ENCODE results near the gene PRKD1.

The PRKD1 gene

DNA sequence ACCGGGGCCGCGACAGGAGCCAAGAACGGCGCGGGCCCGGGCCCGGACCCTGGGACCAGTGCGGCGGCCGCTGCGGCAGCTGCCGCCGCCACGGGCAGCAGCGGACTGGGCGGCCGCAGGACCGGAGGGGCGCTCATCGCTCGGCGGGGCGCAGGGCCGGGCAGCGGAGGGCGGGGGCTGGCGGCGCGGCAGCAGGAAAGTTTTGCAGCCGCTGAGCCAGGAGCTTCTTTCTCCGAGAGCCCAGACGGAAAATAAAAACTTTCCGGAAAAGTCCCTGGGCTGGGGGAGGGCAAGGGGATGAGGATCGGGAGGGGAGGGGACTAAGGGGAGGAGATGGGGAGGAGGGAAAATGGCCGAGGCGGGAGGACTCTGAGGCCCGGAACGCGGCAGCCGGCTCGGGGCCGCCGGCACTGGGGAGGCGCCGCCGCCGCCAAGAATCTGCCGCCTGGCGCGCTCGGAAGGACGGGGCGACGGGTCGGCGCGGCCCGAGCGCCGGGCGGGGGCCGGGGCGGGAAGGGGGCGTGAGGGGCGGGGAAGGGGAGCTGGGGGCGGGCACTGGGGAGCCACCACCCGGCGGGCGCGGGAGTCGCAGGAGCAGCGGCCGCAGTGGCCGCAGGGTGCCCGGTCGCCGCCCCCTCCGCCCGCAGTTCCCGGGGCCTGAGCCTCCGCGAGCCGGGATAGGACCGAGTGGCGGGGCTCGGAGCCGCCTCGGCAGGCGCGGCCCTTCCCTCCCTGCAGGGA lies at the start of gene PRKD1:
Gene PRKD1 (minus strand): TSS at position 472 of the 741 bp plus-strand sequence.
- peaks cover 21% of the 10 kb centered on the region for H3K27me3 ChIP-seq (ENCODE audit: control insufficient read depth, insufficient read depth, low read length)
- H3K36me3 ChIP-seq (ENCODE audit: control insufficient read depth, insufficient read depth, low read length): no peaks in the 10 kb centered on the region
- peak within 1 kb of the TSS; percentile 3 for H3K4me3 ChIP-seq (ENCODE audit: low read length)
- H3K9ac ChIP-seq (ENCODE audit: low read length): peak within 1 kb of the TSS; percentile 35
- H3K4me1 ChIP-seq (ENCODE audit: control insufficient read depth, insufficient read depth, low read length): peaks cover 4% of the 10 kb centered on the region
- H3K9me3 ChIP-seq (ENCODE audit: control insufficient read depth, low read length): no peaks in the 10 kb centered on the region

DNA sequence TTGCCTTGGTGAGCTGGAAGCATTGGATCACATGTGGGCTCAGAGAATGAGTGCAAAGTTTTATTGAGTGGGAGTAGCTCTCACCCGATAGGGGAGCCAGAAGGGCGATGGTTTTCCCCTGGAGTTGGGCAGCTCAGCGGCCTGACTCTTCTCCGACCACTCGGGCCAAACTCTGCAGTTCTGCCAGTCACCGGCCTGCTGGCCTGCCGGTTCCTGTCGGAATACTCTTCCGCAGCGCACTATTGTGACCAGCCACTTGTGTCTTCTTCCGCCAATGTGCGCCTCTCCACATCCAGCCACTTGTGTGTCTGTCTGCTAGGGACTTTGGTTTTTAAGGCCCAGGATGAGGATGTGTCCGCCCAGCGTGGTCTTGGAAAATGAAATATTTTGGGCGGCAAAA lies 43.5 kb upstream of the PRKD1 start:
- no peak overlapping the region for H3K9ac ChIP-seq (ENCODE audit: low read length)
- H3K4me1 ChIP-seq (ENCODE audit: control insufficient read depth, insufficient read depth, low read length): no peaks in the 10 kb centered on the region
- no peaks in the 10 kb centered on the region for H3K27me3 ChIP-seq (ENCODE audit: control insufficient read depth, insufficient read depth, low read length)
- no peak overlapping the region for H3K4me3 ChIP-seq (ENCODE audit: low read length)
- H3K9me3 ChIP-seq (ENCODE audit: control insufficient read depth, low read length): no peaks in the 10 kb centered on the region
- no peaks in the 10 kb centered on the region for H3K36me3 ChIP-seq (ENCODE audit: control insufficient read depth, insufficient read depth, low read length)

- Histone ChIP-seq H3K4me3 (ENCODE audit: low read length) (no peak overlapping the region), H3K36me3 (ENCODE audit: control insufficient read depth, insufficient read depth, low read length) (no peaks in the 10 kb centered on the region), H3K4me1 (ENCODE audit: control insufficient read depth, insufficient read depth, low read length) (no peaks in the 10 kb centered on the region), H3K27me3 (ENCODE audit: control insufficient read depth, insufficient read depth, low read length) (no peaks in the 10 kb centered on the region), H3K9ac (ENCODE audit: low read length) (no peak overlapping the region), H3K9me3 (ENCODE audit: control insufficient read depth, low read length) (no peaks in the 10 kb centered on the region)
These were observed 27.4 kb upstream of the PRKD1 start for GRCh38 chr14:29955087-29955486.

- H3K36me3 ChIP-seq (ENCODE audit: control insufficient read depth, insufficient read depth, low read length): no peaks in the 10 kb centered on the region
These were observed 25.9 kb upstream of the PRKD1 start for GRCh38 chr14:29953501-29953900.

GRCh38 chr14:29944091-29944490 lies 16.4 kb upstream of the PRKD1 start:
- no peaks in the 10 kb centered on the region for H3K27me3 ChIP-seq (ENCODE audit: control insufficient read depth, insufficient read depth, low read length)
- no peak overlapping the region for H3K4me3 ChIP-seq (ENCODE audit: low read length)
- no peaks in the 10 kb centered on the region for H3K9me3 ChIP-seq (ENCODE audit: control insufficient read depth, low read length)
- H3K4me1 ChIP-seq (ENCODE audit: control insufficient read depth, insufficient read depth, low read length): no peaks in the 10 kb centered on the region
- no peaks in the 10 kb centered on the region for H3K36me3 ChIP-seq (ENCODE audit: control insufficient read depth, insufficient read depth, low read length)
- no peak overlapping the region for H3K9ac ChIP-seq (ENCODE audit: low read length)

More at GRCh38 chr14:29953501-29953900, 25.9 kb upstream of the PRKD1 start:
- H3K4me3 ChIP-seq (ENCODE audit: low read length): no peak overlapping the region
- H3K9ac ChIP-seq (ENCODE audit: low read length): no peak overlapping the region
- H3K27me3 ChIP-seq (ENCODE audit: control insufficient read depth, insufficient read depth, low read length): no peaks in the 10 kb centered on the region
- no peaks in the 10 kb centered on the region for H3K9me3 ChIP-seq (ENCODE audit: control insufficient read depth, low read length)
- H3K4me1 ChIP-seq (ENCODE audit: control insufficient read depth, insufficient read depth, low read length): no peaks in the 10 kb centered on the region

DNA sequence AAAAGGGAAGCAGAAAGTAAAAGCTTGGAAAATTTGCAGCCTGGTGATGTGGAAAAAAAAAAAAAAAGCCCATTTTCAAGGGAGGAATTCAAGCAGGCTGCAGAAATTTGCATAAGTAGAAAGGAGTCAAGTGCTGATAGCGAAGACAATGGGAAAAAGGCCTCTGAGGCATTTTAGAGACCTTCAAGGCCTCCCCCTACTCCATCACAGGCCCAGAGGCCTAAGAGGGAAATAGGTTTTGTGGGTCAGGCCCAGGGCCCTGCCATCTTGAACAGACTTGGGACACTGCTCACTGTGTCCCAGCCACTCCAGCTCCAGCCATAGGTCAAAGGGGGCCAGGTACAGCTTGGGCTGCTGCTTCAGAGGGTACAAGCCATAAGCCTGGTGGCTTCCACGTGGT lies 13.8 kb upstream of the PRKD1 start:
- no peak overlapping the region for H3K4me3 ChIP-seq (ENCODE audit: low read length)
- H3K27me3 ChIP-seq (ENCODE audit: control insufficient read depth, insufficient read depth, low read length): no peaks in the 10 kb centered on the region
- H3K36me3 ChIP-seq (ENCODE audit: control insufficient read depth, insufficient read depth, low read length): no peaks in the 10 kb centered on the region

DNA sequence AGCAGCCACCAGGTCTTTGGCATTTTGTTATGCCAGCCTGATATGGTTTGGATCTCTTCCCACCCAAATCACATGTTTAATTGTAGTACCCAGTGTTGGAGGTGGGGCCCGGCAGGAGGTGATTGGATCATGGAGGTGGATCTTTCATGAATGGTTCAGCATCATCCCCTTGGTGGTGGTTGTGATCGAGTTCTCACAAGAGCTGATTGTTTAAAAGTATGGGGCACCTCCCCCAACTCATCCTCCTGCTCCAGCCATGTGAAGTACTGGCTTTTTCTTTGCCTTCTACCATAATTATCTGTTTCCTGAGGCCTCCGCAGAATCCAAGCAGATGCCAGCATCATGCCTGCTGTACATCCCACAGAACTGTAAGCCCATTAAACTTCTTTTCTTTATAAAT lies 12.8 kb upstream of the PRKD1 start:
- Histone ChIP-seq H3K9me3 (ENCODE audit: control insufficient read depth, low read length) (no peaks in the 10 kb centered on the region), H3K9ac (ENCODE audit: low read length) (no peak overlapping the region), H3K4me3 (ENCODE audit: low read length) (no peak overlapping the region), H3K4me1 (ENCODE audit: control insufficient read depth, insufficient read depth, low read length) (no peaks in the 10 kb centered on the region), H3K27me3 (ENCODE audit: control insufficient read depth, insufficient read depth, low read length) (no peaks in the 10 kb centered on the region), H3K36me3 (ENCODE audit: control insufficient read depth, insufficient read depth, low read length) (no peaks in the 10 kb centered on the region)

More for the DNA sequence above, 13.8 kb upstream of the PRKD1 start:
- Histone ChIP-seq H3K9me3 (ENCODE audit: control insufficient read depth, low read length) (no peaks in the 10 kb centered on the region), H3K4me1 (ENCODE audit: control insufficient read depth, insufficient read depth, low read length) (no peaks in the 10 kb centered on the region), H3K9ac (ENCODE audit: low read length) (no peak overlapping the region)

GRCh38 chr14:29937116-29937515 lies 9.5 kb upstream of the PRKD1 start:
- no peaks in the 10 kb centered on the region for H3K27me3 ChIP-seq (ENCODE audit: control insufficient read depth, insufficient read depth, low read length)
- H3K9ac ChIP-seq (ENCODE audit: low read length): no peak overlapping the region
- no peak overlapping the region for H3K4me3 ChIP-seq (ENCODE audit: low read length)
- H3K9me3 ChIP-seq (ENCODE audit: control insufficient read depth, low read length): no peaks in the 10 kb centered on the region
- no peaks in the 10 kb centered on the region for H3K36me3 ChIP-seq (ENCODE audit: control insufficient read depth, insufficient read depth, low read length)
- H3K4me1 ChIP-seq (ENCODE audit: control insufficient read depth, insufficient read depth, low read length): no peaks in the 10 kb centered on the region

DNA sequence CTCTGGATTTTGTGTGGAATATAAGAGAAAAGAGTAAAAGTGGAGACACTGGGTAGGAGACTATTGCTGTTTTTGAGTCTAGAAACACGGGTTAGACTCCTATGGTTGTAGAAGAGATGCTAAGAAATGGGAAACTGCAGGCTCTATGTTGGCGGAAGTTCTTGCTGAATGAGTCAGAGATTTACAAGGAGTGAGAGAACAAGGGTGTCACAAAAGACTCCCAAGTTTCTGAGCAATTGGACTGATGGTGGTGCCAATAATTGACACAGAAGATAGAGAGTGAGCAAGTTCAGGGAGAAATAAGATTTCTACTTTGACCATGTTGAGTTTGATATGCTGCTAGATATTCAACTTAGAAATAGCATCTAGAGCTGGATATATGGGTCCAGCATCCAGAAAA lies 2.6 kb upstream of the PRKD1 start:
- no peaks in the 10 kb centered on the region for H3K9me3 ChIP-seq (ENCODE audit: control insufficient read depth, low read length)
- no peak overlapping the region for H3K9ac ChIP-seq (ENCODE audit: low read length)
- H3K36me3 ChIP-seq (ENCODE audit: control insufficient read depth, insufficient read depth, low read length): no peaks in the 10 kb centered on the region
- peaks cover 4% of the 10 kb centered on the region for H3K4me1 ChIP-seq (ENCODE audit: control insufficient read depth, insufficient read depth, low read length)
- H3K27me3 ChIP-seq (ENCODE audit: control insufficient read depth, insufficient read depth, low read length): peaks cover 21% of the 10 kb centered on the region
- H3K4me3 ChIP-seq (ENCODE audit: low read length): no peak overlapping the region

GRCh38 chr14:29928117-29928640 lies 532 bp upstream of the PRKD1 start:
- Histone ChIP-seq H3K9ac (ENCODE audit: low read length) (no peak overlapping the region), H3K4me3 (ENCODE audit: low read length) (no peak overlapping the region), H3K27me3 (ENCODE audit: control insufficient read depth, insufficient read depth, low read length) (peaks cover 21% of the 10 kb centered on the region), H3K4me1 (ENCODE audit: control insufficient read depth, insufficient read depth, low read length) (peaks cover 4% of the 10 kb centered on the region), H3K36me3 (ENCODE audit: control insufficient read depth, insufficient read depth, low read length) (no peaks in the 10 kb centered on the region), H3K9me3 (ENCODE audit: control insufficient read depth, low read length) (no peaks in the 10 kb centered on the region)

DNA sequence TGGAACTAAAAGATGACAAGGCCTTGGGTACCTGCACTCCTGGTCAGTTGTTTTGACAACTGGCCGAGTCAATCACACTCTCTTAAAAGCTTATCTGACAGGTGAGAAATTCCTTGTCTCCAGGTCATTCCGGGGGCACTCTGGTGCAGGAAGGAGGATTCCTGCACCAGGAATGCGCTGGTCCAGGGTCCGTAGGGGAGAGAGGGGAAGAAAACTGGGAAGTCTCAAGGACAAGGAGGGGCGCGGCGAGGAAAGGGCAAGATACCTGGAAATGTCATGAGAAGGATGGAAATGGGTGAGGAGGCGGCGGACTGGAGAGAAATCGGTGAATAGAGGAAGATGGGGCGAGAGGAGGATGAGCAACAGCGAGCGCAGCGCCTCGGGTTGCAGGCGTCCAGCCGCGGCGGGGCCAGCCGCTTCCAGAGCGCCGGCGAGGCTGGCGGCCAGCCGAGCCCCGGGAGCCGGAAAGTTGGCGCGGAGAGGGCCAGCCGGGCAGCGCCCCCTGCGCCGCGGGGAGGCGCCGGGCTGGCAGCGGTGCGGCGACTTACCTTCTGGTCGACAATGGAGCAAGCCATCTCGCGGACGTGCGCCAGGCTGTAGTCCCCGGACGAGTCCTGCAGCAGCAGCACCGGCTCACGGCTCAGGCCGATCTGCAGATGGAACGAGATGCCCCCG lies 809 bp downstream of the PRKD1 start:
- no peaks in the 10 kb centered on the region for H3K36me3 ChIP-seq (ENCODE audit: control insufficient read depth, insufficient read depth, low read length)
- peaks cover 21% of the 10 kb centered on the region for H3K27me3 ChIP-seq (ENCODE audit: control insufficient read depth, insufficient read depth, low read length)
- H3K4me1 ChIP-seq (ENCODE audit: control insufficient read depth, insufficient read depth, low read length): peaks cover 4% of the 10 kb centered on the region
- H3K9me3 ChIP-seq (ENCODE audit: control insufficient read depth, low read length): no peaks in the 10 kb centered on the region
- H3K4me3 ChIP-seq (ENCODE audit: low read length): peak overlapping the region; percentile 3
- H3K9ac ChIP-seq (ENCODE audit: low read length): peak overlapping the region; percentile 35

- Histone ChIP-seq H3K4me1 (ENCODE audit: control insufficient read depth, insufficient read depth, low read length) (peaks cover 4% of the 10 kb centered on the region), H3K36me3 (ENCODE audit: control insufficient read depth, insufficient read depth, low read length) (no peaks in the 10 kb centered on the region), H3K9ac (ENCODE audit: low read length) (peak overlapping the region; percentile 35), H3K9me3 (ENCODE audit: control insufficient read depth, low read length) (no peaks in the 10 kb centered on the region), H3K27me3 (ENCODE audit: control insufficient read depth, insufficient read depth, low read length) (peaks cover 21% of the 10 kb centered on the region), H3K4me3 (ENCODE audit: low read length) (peak overlapping the region; percentile 3)
These were observed 1.4 kb downstream of the PRKD1 start for GRCh38 chr14:29926228-29926627.

Measured in mucosa of stomach (tissue), 1 donor.